ENCODE data around the gene GPBAR1.

GRCh38 chr2:218221000-218221399 is 39.8 kb upstream of the GPBAR1 start:
- TF ChIP-seq CTCF (IDR thresholded peaks at IDR 0.05) (no peak), POLR2A (IDR thresholded peaks at IDR 0.05) (no peak), POLR2AphosphoS5 (IDR thresholded peaks at IDR 0.05; ENCODE audit: insufficient read depth in 1 of 2, low read depth in 1 of 2) (no peak)
